GM21576 (cell line): ENCODE measurements around the gene C6orf118.

Source experiments
- ATAC-seq: cut with Tn5 transposase; IDR thresholded peaks from one replicate; pipeline ENCODE4 v1.9.1; 2021; ENCODE audit warnings: mild to moderate bottlenecking, moderate library complexity; ENCODE audit not compliant: unreplicated experiment

The C6orf118 gene

GRCh38 chr6:165308926-165309731 is at the start of gene C6orf118:
Gene C6orf118, minus strand, starts transcription at chr6:165309605. Its CDS starts 19 bp downstream, at chr6:165309586.
- no peak for ATAC-seq

GRCh38 chr6:165345700-165346099 is 36.3 kb upstream of the C6orf118 start:
- ATAC-seq = no peak

GRCh38 chr6:165340532-165340931 is 31.1 kb upstream of the C6orf118 start:
- no peak for ATAC-seq

DNA sequence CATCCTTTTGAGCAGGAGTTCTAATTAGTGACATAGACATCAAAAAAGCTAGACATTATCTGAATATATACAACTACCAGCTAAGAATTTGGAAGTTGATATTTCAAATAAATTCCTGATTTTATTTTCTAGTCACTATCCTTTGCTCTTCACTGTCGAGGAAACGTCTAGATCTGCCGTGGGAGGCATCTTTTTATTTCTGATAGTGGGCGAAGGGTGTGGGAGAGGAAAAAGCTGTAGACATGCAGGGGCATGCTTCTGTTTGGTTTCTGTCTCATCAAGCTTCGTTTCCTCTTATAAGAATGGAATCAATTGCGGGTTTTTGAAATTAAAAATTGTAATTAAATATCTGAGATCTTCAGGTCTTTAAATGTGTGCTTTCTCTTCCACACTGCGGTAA is 16.2 kb upstream of the C6orf118 start:
- no peak for ATAC-seq

DNA sequence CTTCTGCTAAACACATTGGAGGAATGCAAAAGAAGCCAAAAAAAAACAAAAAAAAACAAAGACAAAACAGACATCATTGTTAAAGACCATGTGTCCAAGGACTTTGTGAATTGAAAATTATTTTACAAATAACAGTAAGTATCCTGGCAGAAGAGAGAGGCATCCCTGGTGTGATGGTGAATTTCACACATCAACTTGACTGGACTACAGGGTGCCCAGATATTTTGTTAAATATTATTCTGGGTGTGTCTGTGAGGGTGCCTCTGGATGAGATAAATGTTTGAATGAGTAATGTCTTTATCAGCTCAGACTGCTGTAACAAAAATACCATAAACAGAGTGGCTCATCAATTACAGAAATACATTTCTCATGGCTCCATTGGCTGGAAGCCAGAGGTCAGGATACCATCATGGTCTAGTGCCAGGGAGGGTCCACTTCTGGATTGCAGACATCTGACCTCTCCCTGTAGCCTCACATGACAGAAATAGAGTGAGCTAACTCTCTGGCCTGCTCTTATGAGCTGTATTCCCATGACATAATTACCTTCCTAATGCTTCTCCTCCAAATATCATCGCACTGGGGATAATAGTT is 12.2 kb upstream of the C6orf118 start:
- ATAC-seq = no peak

- ATAC-seq = no peak
These were observed 11.7 kb upstream of the C6orf118 start for GRCh38 chr6:165321150-165321549.

DNA sequence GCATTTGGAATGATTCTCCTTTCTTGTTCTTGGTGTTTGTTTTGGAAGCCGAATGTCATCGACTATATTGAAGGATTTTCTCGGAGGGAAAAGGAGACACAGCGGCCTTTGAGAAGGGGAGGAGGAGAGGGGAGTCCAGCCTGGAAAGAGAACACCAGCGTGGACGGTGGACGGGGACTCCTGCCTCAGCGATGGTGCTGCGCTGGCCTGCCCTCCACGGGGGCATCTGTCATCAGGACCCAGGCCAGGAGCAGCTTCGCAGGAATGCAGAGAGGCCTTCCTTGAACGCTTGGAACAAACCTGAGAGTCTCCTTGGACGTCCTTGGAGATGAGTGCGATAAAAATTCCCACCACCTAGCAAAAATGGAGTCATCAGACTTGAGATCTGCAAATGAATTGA is 8.3 kb upstream of the C6orf118 start:
- ATAC-seq = no peak

DNA sequence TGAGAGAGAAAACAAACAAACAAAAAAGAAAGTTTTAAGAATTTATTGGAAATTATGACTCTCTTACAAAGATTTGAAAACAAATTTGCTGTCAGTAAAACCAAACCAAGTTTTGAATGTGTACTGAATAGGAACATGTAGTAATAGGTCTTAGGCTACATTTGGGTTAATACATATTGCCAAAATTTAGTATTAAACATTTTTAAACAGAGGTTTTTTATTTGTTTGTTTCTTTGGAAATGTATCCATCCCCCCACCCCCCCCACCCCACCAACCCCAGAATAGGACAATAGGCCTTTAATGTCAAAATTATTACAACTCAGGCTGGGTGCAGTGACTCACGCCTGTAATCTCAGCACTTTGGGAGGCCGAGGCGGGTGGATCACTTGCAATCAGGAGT is 2.5 kb downstream of the C6orf118 start:
- ATAC-seq = no peak

DNA sequence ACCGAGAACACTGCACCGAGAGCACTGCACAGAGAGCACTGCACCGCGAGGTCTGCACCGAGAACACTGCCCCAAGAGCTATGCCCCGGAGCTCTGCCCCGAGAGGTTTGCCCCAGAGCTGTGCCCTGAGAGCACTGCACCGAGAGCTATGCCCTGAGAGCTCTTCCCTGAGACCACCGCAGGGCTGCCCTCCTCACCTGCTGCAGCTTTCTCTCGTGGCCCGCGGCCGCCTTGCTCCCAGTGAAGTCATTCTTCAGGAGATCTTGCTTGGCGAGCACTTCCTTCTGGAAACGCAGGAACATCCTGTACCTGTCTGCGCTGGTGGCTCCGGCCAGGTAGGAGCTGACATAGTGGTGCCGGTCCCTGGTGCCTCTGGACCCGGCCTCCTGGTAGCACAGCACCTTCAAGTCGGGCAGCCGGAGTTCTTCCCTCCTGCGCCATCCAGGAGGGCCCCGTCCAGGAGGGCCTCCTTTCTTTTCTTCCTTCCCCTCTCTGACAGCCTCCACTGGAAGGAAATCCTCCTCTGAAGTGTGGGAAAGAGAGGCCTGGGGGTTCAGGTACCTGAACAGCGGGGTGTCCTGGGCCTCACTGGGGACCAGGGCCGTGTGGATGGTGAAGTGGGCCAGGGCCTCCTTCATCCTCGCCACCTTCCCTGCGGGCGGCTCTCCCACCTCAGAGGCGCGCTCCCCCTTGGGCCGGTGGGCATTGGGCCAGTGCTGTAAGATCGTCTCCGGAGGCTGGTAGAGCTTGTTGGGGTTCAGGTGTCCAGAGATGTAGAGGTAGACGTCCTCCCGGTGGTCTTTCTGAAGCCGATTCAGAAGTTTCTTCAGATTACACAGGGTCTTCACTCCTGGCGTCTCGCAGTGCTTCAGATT is 7.8 kb downstream of the C6orf118 start:
- ATAC-seq = no peak

GRCh38 chr6:165300422-165300936 is 8.9 kb downstream of the C6orf118 start:
- ATAC-seq = no peak

DNA sequence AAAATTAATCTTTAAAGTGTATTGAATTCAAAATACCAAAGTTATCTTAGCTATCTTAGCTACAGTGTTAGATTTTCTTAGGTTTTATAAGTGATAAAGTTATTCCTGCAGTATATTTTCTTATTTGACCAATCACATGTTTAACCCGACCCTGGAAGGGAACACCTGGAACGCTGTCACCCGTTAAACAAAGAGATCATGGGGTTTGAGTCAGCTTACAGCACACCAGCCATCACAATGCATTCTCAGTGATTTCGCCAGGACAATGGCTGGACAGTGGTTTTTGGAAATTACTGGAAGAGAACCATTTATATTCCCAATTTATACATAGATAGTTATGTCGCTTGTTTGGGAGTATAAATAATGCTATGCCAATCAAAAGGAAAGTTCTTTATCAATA is 10.5 kb downstream of the C6orf118 start:
- no peak for ATAC-seq

- ATAC-seq = no peak
These were observed 11.0 kb downstream of the C6orf118 start for GRCh38 chr6:165298402-165298801.

DNA sequence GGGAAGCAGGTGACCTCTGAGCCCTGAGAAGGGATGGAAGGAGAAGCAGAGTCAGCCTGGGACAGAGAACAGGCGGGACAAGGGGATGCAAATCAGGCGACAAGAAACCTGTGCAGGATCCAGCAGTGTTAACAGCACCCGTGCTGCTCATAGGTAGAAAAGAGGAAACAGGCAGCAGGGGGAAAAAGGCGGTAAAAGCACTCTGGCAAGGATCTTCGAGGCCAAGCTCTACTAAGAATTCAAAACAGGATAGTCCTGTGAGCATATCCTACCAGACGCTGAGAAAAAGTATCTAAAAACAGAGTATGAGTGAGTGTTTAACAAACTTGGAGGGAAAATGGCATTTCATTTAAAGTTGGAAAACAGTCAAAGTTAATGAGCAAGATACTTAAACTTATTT is 16.7 kb downstream of the C6orf118 start:
- no peak for ATAC-seq

GRCh38 chr6:165274611-165275010 is 34.8 kb downstream of the C6orf118 start:
- no peak for ATAC-seq

- ATAC-seq = no peak
These were observed 36.8 kb downstream of the C6orf118 start for GRCh38 chr6:165272585-165272984.

GRCh38 chr6:165268987-165269386 is 40.4 kb downstream of the C6orf118 start:
- no peak for ATAC-seq

- no peak for ATAC-seq
These were observed 42.8 kb downstream of the C6orf118 start for GRCh38 chr6:165266621-165267020.

DNA sequence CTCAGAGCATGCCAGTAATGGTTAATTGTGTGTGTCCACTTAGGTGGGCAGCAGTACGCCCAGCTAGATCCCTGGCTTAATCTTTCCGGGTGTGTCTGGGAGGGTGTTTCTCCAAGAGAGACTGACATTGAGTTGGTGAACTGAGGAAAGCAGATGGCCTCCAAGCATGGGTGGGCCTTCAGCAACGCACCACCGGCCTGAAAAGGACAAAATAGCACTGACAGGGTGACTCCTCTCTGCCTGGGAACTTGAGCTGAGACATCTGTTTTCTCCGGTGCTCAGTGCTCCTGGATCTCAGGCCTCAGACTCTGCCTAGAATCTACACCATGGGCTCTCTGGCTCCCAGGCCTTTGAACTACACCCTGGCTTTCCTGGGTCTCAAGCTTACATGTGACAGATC is 43.2 kb downstream of the C6orf118 start:
- no peak for ATAC-seq

GRCh38 chr6:165260462-165260861 is 48.9 kb downstream of the C6orf118 start:
- no peak for ATAC-seq

DNA sequence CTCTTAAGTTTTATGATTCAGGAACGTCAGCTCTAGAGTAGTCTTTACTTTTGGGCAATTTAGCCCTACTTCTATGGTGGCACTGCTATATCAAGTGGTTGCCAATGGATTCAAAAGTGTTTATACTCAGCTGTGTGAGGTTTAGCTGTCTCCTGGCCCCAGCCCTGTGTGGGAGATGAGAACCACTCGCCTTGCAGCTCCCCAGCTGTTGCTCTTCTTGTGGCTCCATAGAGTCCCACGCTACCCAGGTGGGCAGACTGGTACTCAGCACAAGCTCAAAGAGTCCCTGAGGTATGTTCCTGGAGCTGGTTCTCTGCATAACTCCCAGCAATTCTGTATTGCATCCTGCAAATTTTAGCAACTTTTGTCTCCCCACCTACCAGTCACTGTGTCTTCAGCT is 59.6 kb downstream of the C6orf118 start:
- no peak for ATAC-seq

- no peak for ATAC-seq
These were observed 63.7 kb downstream of the C6orf118 start for GRCh38 chr6:165245701-165246100.
